SK-N-SH treated with all-trans-retinoic acid at 6 μM for 48 hours (cell line): ENCODE results near the gene PTPN22.

Source experiments
- ATAC-seq: fragments of 200-7000 bp; cut with Tn5 transposase; 3 replicates; pipeline ENCODE4 v1.9.1; 2020; ENCODE audit warnings: mild to moderate bottlenecking, moderate library complexity
- ARNTL ChIP-seq: fragments of 450-650 bp; formaldehyde crosslinking; IDR thresholded peaks from 2 replicates; pipeline ENCODE4 v1.5.0; 2020; ENCODE audit warnings: low read depth, mild to moderate bottlenecking, moderate library complexity, borderline replicate concordance
- BACH2 ChIP-seq: fragments of 250-450 bp; sonication (Bioruptor Pico); IDR thresholded peaks from 2 replicates; pipeline ENCODE4 v1.9.0; 2021; ENCODE audit warnings: mild to moderate bottlenecking, borderline replicate concordance
- CREB5 ChIP-seq: fragments of 250-450 bp; sonication (Bioruptor Pico); IDR thresholded peaks from 2 replicates; pipeline ENCODE4 v1.5.1; 2020; ENCODE audit warnings: low read depth, mild to moderate bottlenecking, moderate library complexity
- CSDC2 ChIP-seq: fragments of 250-450 bp; sonication (Bioruptor Pico); IDR thresholded peaks from 2 replicates; pipeline ENCODE4 v1.5.0; 2020; ENCODE audit warnings: mild to moderate bottlenecking, moderate library complexity
- ESRRG ChIP-seq: fragments of 250-450 bp; sonication (Bioruptor Pico); IDR thresholded peaks from 2 replicates; pipeline ENCODE4 v1.6.1; 2021; ENCODE audit warnings: mild to moderate bottlenecking
- GLIS3 ChIP-seq: fragments of 250-450 bp; sonication (Bioruptor Pico); IDR thresholded peaks from 2 replicates; pipeline ENCODE4 v1.5.0; 2020; ENCODE audit warnings: mild to moderate bottlenecking, moderate library complexity
- ISL1 ChIP-seq: fragments of 250-450 bp; sonication (Bioruptor Pico); IDR thresholded peaks from 2 replicates; pipeline ENCODE4 v2.1.2; 2022; ENCODE audit warnings: mild to moderate bottlenecking, moderate library complexity
- PATZ1 ChIP-seq: fragments of 250-450 bp; sonication (Bioruptor Pico); IDR thresholded peaks from 2 replicates; pipeline ENCODE4 v1.8.0; 2020; ENCODE audit warnings: mild to moderate bottlenecking, moderate library complexity, borderline replicate concordance
- PPARA ChIP-seq: fragments of 250-450 bp; sonication (Bioruptor Pico); IDR thresholded peaks from 2 replicates; pipeline ENCODE4 v1.5.0; 2020; ENCODE audit warnings: mild to moderate bottlenecking, borderline replicate concordance
- RARB ChIP-seq: fragments of 250-450 bp; sonication (Bioruptor Pico); IDR thresholded peaks from 2 replicates; pipeline ENCODE4 v1.8.0; 2021; ENCODE audit warnings: mild to moderate bottlenecking, moderate library complexity
- SNAI2 ChIP-seq: fragments of 250-450 bp; sonication (Bioruptor Pico); IDR thresholded peaks from 2 replicates; pipeline ENCODE4 v1.5.0; 2020; ENCODE audit warnings: mild to moderate bottlenecking, moderate library complexity
- TCF4 ChIP-seq: fragments of 250-450 bp; sonication (Bioruptor Pico); IDR thresholded peaks from 2 replicates; pipeline ENCODE4 v1.8.0; 2021; ENCODE audit warnings: mild to moderate bottlenecking, moderate library complexity, borderline replicate concordance
- TOX ChIP-seq: fragments of 250-450 bp; sonication (Bioruptor Pico); IDR thresholded peaks from 2 replicates; pipeline ENCODE4 v1.8.0; 2021; ENCODE audit warnings: mild to moderate bottlenecking, moderate library complexity, borderline replicate concordance
- ZC3H10 ChIP-seq: fragments of 250-450 bp; sonication (Bioruptor Pico); IDR thresholded peaks from 2 replicates; pipeline ENCODE4 v1.5.1; 2021; ENCODE audit warnings: mild to moderate bottlenecking, moderate library complexity
- ZFP3 ChIP-seq: fragments of 250-450 bp; sonication (Bioruptor Pico); IDR thresholded peaks from 2 replicates; pipeline ENCODE4 v1.5.0; 2020; ENCODE audit warnings: mild to moderate bottlenecking, moderate library complexity
- ZFP30 ChIP-seq: fragments of 450-650 bp; formaldehyde crosslinking; IDR thresholded peaks from 2 replicates; pipeline ENCODE4 v1.5.0; 2022; ENCODE audit warnings: mild to moderate bottlenecking, moderate library complexity
- ZNF565 ChIP-seq: fragments of 450-650 bp; formaldehyde crosslinking; conservative IDR thresholded peaks from 2 replicates; pipeline ENCODE4 v1.5.0; 2020; ENCODE audit warnings: low read depth, mild to moderate bottlenecking, moderate library complexity
- ZNF70 ChIP-seq: fragments of 450-650 bp; formaldehyde crosslinking; IDR thresholded peaks from 2 replicates; pipeline ENCODE4 v1.5.0; 2020; ENCODE audit warnings: mild to moderate bottlenecking, moderate library complexity
- ZNF8 ChIP-seq: fragments of 450-650 bp; formaldehyde crosslinking; IDR thresholded peaks from 2 replicates; pipeline ENCODE4 v1.5.0; 2020; ENCODE audit warnings: mild to moderate bottlenecking, moderate library complexity
- TF ChIP-seq, protein P1 (sequence below): fragments of 250-450 bp; sonication (Bioruptor Pico); IDR thresholded peaks from 2 replicates; pipeline ENCODE4 v1.8.0; 2021; ENCODE audit warnings: low read depth, mild to moderate bottlenecking, moderate library complexity, borderline replicate concordance
- TF ChIP-seq, protein P2 (sequence below): fragments of 250-450 bp; sonication (Bioruptor Pico); IDR thresholded peaks from 2 replicates; pipeline ENCODE4 v1.5.0; 2020; ENCODE audit warnings: mild to moderate bottlenecking, moderate library complexity

Gene PTPN22

DNA sequence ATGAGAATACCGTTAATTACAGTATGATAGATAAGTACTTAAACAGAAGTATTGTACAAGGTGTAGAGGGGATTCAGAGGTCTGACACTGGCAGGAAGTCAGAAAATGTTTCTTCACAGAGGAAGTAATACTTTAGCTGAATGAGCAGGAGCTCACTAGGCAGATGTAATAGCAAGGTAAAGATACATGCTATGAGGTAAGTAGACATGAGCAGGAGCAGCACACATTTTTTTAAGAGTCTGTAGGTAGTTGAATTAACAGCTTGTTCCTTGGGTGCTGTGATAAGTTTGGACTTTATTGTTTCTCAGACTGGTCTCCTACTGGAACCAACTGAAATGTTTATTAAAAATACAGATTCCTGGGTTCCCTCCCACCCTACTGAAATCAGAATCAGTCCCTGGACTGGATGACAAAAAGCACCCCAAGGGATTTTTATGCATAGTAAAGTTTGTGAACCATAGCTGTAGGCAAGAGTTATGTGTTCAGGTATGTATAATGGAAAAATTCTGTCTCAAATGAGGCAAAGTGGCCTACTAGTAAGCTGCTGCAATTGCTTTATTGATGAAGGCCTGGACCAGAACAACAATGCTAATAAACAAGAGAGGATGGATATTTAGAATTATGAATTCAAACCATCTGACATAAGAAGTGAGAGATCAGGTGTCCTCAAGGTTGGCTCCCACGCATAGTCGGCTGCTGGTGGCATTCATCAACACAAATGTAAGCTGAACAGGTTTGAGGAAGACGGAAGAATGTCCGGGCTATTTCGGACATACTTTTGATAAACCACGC is 32.2 kb upstream of the PTPN22 start:
- ATAC-seq, result no peak
- TF ChIP-seq ZFP3 (CRISPR knock-in tag) (no peak), CSDC2 (CRISPR knock-in tag) (no peak), TCF4 (no peak), ZC3H10 (no peak), PATZ1 (no peak), PPARA (CRISPR knock-in tag) (no peak), TOX (no peak), CREB5 (CRISPR knock-in tag) (no peak), GLIS3 (CRISPR knock-in tag) (no peak), ZFP30 (no peak), SNAI2 (no peak), ZNF565 (CRISPR knock-in tag) (no peak), ZNF70 (CRISPR knock-in tag) (no peak), BACH2 (CRISPR knock-in tag) (no peak)
- TF ChIP-seq, protein P1, sequence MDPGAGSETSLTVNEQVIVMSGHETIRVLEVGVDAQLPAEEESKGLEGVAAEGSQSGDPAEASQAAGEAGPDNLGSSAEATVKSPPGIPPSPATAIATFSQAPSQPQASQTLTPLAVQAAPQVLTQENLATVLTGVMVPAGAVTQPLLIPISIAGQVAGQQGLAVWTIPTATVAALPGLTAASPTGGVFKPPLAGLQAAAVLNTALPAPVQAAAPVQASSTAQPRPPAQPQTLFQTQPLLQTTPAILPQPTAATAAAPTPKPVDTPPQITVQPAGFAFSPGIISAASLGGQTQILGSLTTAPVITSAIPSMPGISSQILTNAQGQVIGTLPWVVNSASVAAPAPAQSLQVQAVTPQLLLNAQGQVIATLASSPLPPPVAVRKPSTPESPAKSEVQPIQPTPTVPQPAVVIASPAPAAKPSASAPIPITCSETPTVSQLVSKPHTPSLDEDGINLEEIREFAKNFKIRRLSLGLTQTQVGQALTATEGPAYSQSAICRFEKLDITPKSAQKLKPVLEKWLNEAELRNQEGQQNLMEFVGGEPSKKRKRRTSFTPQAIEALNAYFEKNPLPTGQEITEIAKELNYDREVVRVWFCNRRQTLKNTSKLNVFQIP (CRISPR knock-in tag), result no peak
- TF ChIP-seq, protein P2, sequence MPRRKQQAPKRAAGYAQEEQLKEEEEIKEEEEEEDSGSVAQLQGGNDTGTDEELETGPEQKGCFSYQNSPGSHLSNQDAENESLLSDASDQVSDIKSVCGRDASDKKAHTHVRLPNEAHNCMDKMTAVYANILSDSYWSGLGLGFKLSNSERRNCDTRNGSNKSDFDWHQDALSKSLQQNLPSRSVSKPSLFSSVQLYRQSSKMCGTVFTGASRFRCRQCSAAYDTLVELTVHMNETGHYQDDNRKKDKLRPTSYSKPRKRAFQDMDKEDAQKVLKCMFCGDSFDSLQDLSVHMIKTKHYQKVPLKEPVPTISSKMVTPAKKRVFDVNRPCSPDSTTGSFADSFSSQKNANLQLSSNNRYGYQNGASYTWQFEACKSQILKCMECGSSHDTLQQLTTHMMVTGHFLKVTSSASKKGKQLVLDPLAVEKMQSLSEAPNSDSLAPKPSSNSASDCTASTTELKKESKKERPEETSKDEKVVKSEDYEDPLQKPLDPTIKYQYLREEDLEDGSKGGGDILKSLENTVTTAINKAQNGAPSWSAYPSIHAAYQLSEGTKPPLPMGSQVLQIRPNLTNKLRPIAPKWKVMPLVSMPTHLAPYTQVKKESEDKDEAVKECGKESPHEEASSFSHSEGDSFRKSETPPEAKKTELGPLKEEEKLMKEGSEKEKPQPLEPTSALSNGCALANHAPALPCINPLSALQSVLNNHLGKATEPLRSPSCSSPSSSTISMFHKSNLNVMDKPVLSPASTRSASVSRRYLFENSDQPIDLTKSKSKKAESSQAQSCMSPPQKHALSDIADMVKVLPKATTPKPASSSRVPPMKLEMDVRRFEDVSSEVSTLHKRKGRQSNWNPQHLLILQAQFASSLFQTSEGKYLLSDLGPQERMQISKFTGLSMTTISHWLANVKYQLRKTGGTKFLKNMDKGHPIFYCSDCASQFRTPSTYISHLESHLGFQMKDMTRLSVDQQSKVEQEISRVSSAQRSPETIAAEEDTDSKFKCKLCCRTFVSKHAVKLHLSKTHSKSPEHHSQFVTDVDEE (CRISPR knock-in tag), result no peak

DNA sequence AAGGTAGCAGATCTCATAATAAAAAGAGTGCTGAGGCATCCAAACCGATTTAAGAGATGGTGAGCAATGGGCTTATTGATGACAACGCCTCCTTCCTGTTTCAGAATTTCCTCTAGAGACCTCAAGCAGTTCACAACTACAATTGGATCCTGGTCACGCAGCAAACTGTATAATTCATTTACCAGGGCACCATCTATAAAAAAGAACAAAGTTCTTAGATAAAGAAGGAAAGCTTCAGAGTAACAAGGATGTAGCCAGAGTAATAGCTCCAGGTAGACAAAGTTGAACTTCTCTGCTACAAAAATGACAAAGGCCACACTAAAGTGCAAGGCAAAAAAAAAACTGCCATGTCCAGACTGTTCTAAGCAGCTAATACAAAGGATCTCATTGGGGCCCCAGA is 29.7 kb upstream of the PTPN22 start:
- no peak for TF ChIP-seq CSDC2 (CRISPR knock-in tag)
- no peak for ATAC-seq

DNA sequence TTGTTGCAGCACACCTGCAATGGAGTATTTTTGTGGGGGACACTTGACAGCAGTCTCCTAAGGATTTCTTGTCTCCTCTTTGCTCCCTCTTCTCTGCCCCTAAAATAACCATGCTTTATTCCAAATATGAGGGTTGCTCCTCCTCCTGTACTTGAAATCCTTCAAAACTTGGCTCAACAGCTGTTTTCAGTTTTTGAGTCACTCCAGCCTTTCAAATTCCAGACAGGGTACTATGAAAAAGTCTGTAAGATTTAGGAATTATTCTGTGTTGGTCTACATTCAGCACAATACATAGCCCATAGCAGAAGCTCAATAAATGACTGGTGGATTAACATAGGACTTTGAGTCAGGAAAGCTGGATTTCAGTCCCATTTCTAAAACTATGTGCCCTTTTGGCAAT is 27.6 kb upstream of the PTPN22 start:
- ATAC-seq, result no peak
- TF ChIP-seq ZNF70 (CRISPR knock-in tag) (no peak), ZNF565 (CRISPR knock-in tag) (no peak), TCF4 (no peak), ZFP3 (CRISPR knock-in tag) (no peak), PPARA (CRISPR knock-in tag) (no peak), SNAI2 (no peak), GLIS3 (CRISPR knock-in tag) (no peak), CREB5 (CRISPR knock-in tag) (no peak), ISL1 (CRISPR knock-in tag) (no peak), ZNF8 (CRISPR knock-in tag) (no peak), ARNTL (no peak), RARB (CRISPR knock-in tag) (no peak), ESRRG (CRISPR knock-in tag) (no peak), ZC3H10 (no peak)
- TF ChIP-seq, protein P1 (CRISPR knock-in tag), result no peak
- TF ChIP-seq, all 23 proteins: peak for 0
